ENCODE measurements around the gene NELL2.

DNA sequence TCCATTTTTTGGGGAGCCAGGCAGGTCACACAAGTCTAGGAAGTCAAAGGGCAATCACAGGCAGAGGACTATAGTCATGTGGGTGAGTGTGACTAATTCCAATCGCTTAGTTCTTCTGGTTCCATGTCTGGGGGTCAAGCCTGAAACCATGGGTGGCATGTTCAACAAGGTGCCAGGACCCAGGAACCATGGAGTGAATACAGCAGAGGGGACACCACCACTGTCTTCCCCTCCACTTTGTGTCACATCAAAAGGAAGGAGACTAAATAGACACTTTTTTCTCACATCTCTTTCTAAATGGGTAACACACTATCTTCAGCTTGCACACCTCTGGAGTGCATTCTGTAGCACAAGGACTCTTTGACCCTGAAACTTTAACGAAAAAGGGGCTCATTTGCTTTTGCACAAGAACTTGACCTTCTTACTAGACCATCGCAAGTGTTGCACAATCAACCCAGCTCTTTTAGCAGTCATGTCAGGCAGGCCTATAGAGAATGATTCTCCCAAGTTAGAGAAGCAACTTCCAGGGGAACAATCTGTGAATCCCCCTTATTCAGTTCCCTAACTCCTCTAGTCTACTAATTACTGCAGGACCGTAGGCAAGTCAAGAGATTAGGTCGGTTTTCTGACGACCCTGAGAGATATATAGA is 398.7 kb downstream of the NELL2 start:
- TF ChIP-seq EZH2 (IDR thresholded peaks at IDR 0.05; ENCODE audit: insufficient read depth, poor library complexity, severe bottlenecking): no peak
- no peak for TF ChIP-seq EZH2phosphoT487 (IDR thresholded peaks at IDR 0.05; ENCODE audit: insufficient read depth, low read depth)
